Testis (tissue), 3 donors: ENCODE measurements around the gene LRRC7. TPM values are rescaled to one million over a fixed set of nuclear protein-coding genes. Genes with fewer than 3 reads are reported as not detected.

Source experiments
- DNase-seq: peaks from one replicate; pipeline ENCODE4 v3.0.0-alpha.2; 2019
- H3K27ac ChIP-seq, 2 donors: fragments of 200-600 bp; sonication (generic); one replicate each; pipeline ENCODE4 v1.5.1; 2019
- H3K27me3 ChIP-seq: fragments of 200-600 bp; sonication (generic); one replicate; pipeline ENCODE4 v1.5.1; 2019
- H3K36me3 ChIP-seq: fragments of 200-600 bp; sonication (generic); one replicate; pipeline ENCODE4 v1.5.1; 2017; ENCODE audit warnings: low read depth; ENCODE audit errors: missing control alignments
- H3K4me1 ChIP-seq: fragments of 200-600 bp; sonication (generic); one replicate; pipeline ENCODE4 v1.5.1; 2019
- H3K4me3 ChIP-seq, 2 donors: fragments of 200-600 bp; sonication (generic); one replicate each; pipeline ENCODE4 v1.5.1; 2017 to 2019
- H3K9me3 ChIP-seq: fragments of 200-600 bp; sonication (generic); one replicate; pipeline ENCODE4 v1.5.1; 2017
- POLR2A ChIP-seq: fragments of 450-650 bp; IDR thresholded peaks from one replicate; pipeline ENCODE4 v1.6.1; 2017; ENCODE audit warnings: antibody characterized with exemption, mild to moderate bottlenecking, moderate library complexity
- WGBS, 2 donors: methylation state at CpG; one replicate each; pipeline ENCODE4 v1.1.5; 2018; 5-methylcytosine and 5-hydroxymethylcytosine counted together
- intact Hi-C: fragments of 100-400 bp; cut with DNase I; formaldehyde crosslinking; loops from one replicate; pipeline ENCODE4 v1.15.1; 2023; ENCODE audit warnings: low total_unique reads
- polyA plus RNA-seq: library from polyadenylated mRNA; stranded (reverse); fragments of 350-450 nt; fragmentation: Illumina TruSeq; extraction: RNeasy Lipid Tissue Mini Kit (QIAGEN cat#74804); gene quantifications from one replicate; pipeline ENCODE4 v1.2.3, GENCODE V29; 2014; ENCODE audit warnings: low read depth, low replicate concordance; ENCODE audit not compliant: insufficient read depth
- total RNA-seq, 2 donors: library from RNA; depleted of rRNA; stranded (reverse); fragments of >200 nt; gene quantifications; one replicate each; pipeline ENCODE4 v1.2.3, GENCODE V29; 2016
- TF ChIP-seq, protein P1 (sequence below), 3 experiments: fragments of 450-650 bp in 2 of 3; fragments of 200-600 bp in 1 of 3; sonication (generic) in 1 of 3; IDR thresholded peaks; one replicate each; pipeline ENCODE4 v1.5.1; 2016 to 2019; ENCODE audit warnings: antibody characterized with exemption in 3 of 3, mild to moderate bottlenecking in 2 of 3, moderate library complexity in 1 of 3

LRRC7 gene
- total and polyA plus RNA-seq, 3 donors from 2014 or later = 5.2 to 8.0 (median 6.9) TPM

DNA sequence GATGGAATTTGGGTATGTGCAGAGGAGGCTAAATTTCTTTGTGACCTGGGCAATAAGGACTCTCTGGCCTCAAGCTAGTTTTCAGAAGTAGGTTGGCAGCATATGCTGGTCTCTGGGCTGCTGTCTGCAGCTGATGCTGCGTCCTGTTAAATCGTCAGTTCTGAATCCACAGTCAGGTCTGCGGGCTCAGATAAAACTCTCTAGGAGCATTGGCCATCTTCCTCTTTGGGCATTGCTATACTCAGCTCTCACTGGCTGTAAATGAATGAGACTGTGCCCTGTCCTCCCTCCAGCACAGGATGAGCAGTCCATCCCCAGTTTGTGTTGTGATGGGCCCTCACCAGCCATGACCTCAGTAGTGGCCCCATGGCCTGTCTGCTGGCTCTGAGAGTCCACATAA, 365.0 kb downstream of the LRRC7 start:
- WGBS, 2 donors = 82 to 100% methylated on average over 3 of the region's 3 CpGs
- no peaks in the 10 kb centered on the region for H3K9me3 ChIP-seq
- intact Hi-C loops = no loop called here
- no peaks in the 10 kb centered on the region for H3K27me3 ChIP-seq
- H3K4me1 ChIP-seq = no peaks in the 10 kb centered on the region
- no peaks in the 10 kb centered on the region for H3K36me3 ChIP-seq
- H3K4me3 ChIP-seq = no peak overlapping the region
- no peak overlapping the region for H3K27ac ChIP-seq
- TF ChIP-seq POLR2A = no peak
- TF ChIP-seq, protein P1, sequence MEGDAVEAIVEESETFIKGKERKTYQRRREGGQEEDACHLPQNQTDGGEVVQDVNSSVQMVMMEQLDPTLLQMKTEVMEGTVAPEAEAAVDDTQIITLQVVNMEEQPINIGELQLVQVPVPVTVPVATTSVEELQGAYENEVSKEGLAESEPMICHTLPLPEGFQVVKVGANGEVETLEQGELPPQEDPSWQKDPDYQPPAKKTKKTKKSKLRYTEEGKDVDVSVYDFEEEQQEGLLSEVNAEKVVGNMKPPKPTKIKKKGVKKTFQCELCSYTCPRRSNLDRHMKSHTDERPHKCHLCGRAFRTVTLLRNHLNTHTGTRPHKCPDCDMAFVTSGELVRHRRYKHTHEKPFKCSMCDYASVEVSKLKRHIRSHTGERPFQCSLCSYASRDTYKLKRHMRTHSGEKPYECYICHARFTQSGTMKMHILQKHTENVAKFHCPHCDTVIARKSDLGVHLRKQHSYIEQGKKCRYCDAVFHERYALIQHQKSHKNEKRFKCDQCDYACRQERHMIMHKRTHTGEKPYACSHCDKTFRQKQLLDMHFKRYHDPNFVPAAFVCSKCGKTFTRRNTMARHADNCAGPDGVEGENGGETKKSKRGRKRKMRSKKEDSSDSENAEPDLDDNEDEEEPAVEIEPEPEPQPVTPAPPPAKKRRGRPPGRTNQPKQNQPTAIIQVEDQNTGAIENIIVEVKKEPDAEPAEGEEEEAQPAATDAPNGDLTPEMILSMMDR (IDR thresholded peaks at IDR 0.05) = no peak
- DNase-seq = no peak

GRCh38 chr1:69940231-69940630, 372.5 kb downstream of the LRRC7 start:
- Histone ChIP-seq H3K9me3 (no peaks in the 10 kb centered on the region), H3K4me1 (no peaks in the 10 kb centered on the region), H3K4me3 (no peak overlapping the region), H3K27me3 (no peaks in the 10 kb centered on the region), H3K36me3 (no peaks in the 10 kb centered on the region), H3K27ac (no peak overlapping the region)
- intact Hi-C loops = no loop called here
- TF ChIP-seq POLR2A = no peak
- TF ChIP-seq, protein P1 (IDR thresholded peaks at IDR 0.05) = no peak
- no peak for DNase-seq
- 38 to 43% methylated on average over 6 of the region's 6 CpGs for WGBS, 2 donors

- no peaks in the 10 kb centered on the region for H3K27me3 ChIP-seq
- intact Hi-C loops = no loop called here
- H3K4me3 ChIP-seq = no peak overlapping the region
- no peak overlapping the region for H3K27ac ChIP-seq
- H3K4me1 ChIP-seq = no peaks in the 10 kb centered on the region
- TF ChIP-seq POLR2A = no peak
- TF ChIP-seq, protein P1 (IDR thresholded peaks at IDR 0.05) = no peak
- H3K36me3 ChIP-seq = no peaks in the 10 kb centered on the region
- WGBS, 2 donors = 46 to 55% methylated on average over 3 of the region's 3 CpGs
- no peak for DNase-seq
- no peaks in the 10 kb centered on the region for H3K9me3 ChIP-seq
Observed at GRCh38 chr1:69940816-69941215, 373.1 kb downstream of the LRRC7 start.

DNA sequence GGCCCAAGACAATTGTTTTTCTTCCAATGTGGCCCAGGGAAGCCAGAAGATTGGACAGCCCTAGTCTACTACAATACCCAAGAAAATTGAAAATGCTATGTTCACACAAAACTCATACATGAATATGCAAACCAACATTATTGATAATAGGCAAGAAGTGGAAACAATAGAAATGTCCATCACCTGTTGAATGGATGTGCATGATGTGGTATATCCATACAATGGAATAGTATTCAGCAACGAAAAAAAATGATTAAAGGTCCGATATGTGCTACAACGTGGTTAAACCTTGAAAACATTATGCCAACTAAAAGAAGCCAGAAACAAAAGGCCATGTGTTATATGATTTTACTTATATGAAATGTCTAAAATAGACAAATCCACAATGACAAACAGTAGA, 375.3 kb downstream of the LRRC7 start:
- TF ChIP-seq POLR2A = no peak
- TF ChIP-seq, protein P1 (IDR thresholded peaks at IDR 0.05) = no peak
- intact Hi-C loops = no loop called here
- Histone ChIP-seq H3K36me3 (no peaks in the 10 kb centered on the region), H3K9me3 (no peaks in the 10 kb centered on the region), H3K4me3 (no peak overlapping the region), H3K27ac (no peak overlapping the region), H3K4me1 (no peaks in the 10 kb centered on the region), H3K27me3 (no peaks in the 10 kb centered on the region)
- DNase-seq = no peak
- WGBS, 2 donors = 90 to 93% methylated on average over 3 of the region's 3 CpGs

DNA sequence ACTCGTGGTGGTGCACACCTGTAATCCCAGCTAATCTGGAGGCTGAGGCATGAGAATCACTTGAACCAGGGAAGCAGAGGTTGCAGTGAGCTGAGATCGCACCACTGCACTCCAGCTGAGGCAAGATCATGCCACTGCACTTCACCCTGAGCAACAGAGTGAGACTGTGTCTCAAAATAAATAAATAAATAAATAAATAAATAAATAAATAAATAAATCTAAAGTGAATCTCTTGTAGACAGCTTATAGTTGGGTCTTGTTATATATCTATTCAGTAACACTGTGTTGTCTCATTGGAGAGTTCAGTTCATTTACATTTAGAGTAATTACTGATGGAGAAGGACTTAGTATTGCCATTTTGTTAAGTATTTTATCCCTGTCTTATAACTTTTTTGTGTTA, 379.2 kb downstream of the LRRC7 start:
- TF ChIP-seq, protein P1 (IDR thresholded peaks at IDR 0.05) = no peak
- no peak for TF ChIP-seq POLR2A
- DNase-seq = no peak
- 96 to 97% methylated on average over 2 of the region's 2 CpGs for WGBS, 2 donors
- no peak overlapping the region for H3K27ac ChIP-seq
- H3K36me3 ChIP-seq = no peaks in the 10 kb centered on the region
- H3K9me3 ChIP-seq = no peaks in the 10 kb centered on the region
- H3K27me3 ChIP-seq = no peaks in the 10 kb centered on the region
- no peaks in the 10 kb centered on the region for H3K4me1 ChIP-seq
- no peak overlapping the region for H3K4me3 ChIP-seq
- intact Hi-C loops = no loop called here
